GM12891 (cell line): Measurements from ENCODE around the gene LMLN.
"Not testable (repeated sequence)": the region's sequence is repeated elsewhere in the genome, so short reads cannot be mapped to it uniquely, and the experiment has no call there.

Experiments
- DNase-seq: peaks from one replicate; pipeline ENCODE4 v3.0.0; 2011; ENCODE audit warnings: low spot score; ENCODE audit not compliant: insufficient read length
- FAIRE-seq: peaks from 2 replicates; lab custom pipeline; 2011; peaks lifted over from hg19 to GRCh38; lab: Jason Lieb, UNC
- PAX5 ChIP-seq: IDR thresholded peaks from 2 replicates; pipeline ENCODE4 v1.6.1; 2011; ENCODE audit warnings: low read length, moderate library complexity, mild to moderate bottlenecking; ENCODE audit not compliant: insufficient read depth, severe bottlenecking
- POLR2A ChIP-seq: IDR thresholded peaks from 2 replicates; pipeline ENCODE4 v1.6.1; 2011; ENCODE audit warnings: low read depth, low read length, control low read depth
- POLR2AphosphoS5 ChIP-seq: IDR thresholded peaks from 2 replicates; pipeline ENCODE4 v1.6.1; 2011; ENCODE audit warnings: low read depth, low read length, control low read depth
- POU2F2 ChIP-seq: IDR thresholded peaks from 2 replicates; pipeline ENCODE4 v1.6.1; 2011; ENCODE audit warnings: low read depth, mild to moderate bottlenecking, control low read depth, low read length, moderate library complexity
- SPI1 ChIP-seq: IDR thresholded peaks from 2 replicates; pipeline ENCODE4 v1.6.1; 2011; ENCODE audit warnings: low read depth, low read length, control low read depth
- TAF1 ChIP-seq: IDR thresholded peaks from 2 replicates; pipeline ENCODE4 v1.6.1; 2011; ENCODE audit warnings: low read depth, low read length, control low read depth

LMLN gene

DNA sequence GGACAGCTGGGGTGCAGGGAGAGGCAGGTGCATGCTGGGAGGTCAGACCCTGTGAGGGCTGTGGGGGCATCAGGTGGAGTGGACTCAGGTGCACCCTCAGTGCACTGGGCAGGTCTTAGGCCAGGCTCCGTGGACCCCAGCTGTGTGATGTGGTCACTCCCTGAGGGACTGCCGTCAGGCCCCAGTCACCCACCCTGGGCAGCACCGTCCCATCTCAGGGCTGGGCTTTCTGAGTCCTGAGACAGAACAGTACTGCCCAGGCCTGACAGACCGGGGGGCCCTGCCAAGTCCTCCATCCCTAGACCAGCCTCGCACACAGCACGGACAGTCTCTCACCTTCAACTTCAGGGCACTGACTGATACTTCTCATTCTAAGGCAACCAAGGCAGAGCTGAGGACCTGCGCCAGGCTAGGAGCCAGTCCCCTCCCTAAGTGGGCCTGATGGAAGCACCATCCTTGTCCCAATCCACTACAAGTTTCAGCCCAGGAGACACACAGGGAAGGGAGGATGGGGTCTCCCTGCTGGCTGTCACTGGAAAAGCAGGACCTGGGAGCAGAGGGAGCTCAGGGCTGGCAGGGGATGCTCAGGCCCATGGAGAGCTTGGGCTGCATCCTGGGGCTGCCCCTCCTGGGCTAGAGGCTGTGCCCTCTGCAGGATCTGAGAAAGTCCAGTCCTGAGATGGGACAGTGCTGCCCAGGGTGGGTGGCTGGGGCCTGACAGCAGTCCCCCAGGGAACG, 86.3 kb downstream of the LMLN start:
- FAIRE-seq, result no peak
- no peak for TF ChIP-seq POU2F2
- no peak for DNase-seq

DNA sequence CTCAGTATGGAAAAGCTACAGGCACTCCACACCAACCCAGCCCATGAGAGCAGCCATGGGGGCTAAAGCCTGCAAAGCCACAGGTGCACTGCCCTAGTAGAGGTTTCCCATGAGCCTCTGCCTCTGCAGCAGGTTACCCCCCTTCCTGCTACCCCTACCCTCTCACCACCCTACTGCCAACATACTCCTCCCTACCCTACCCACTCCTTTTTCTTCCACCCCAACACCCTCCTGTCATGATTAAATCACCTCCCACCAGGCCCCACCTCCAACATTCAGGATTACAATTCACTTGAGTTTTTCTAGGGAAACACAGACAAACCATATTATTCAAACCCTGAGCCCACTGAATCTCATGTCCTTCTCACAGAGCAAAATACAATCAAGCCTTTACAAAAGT, 88.4 kb downstream of the LMLN start:
- no peak for DNase-seq
- FAIRE-seq, result no peak
- TF ChIP-seq PAX5, result no peak
- TF ChIP-seq POLR2A, result no peak

DNA sequence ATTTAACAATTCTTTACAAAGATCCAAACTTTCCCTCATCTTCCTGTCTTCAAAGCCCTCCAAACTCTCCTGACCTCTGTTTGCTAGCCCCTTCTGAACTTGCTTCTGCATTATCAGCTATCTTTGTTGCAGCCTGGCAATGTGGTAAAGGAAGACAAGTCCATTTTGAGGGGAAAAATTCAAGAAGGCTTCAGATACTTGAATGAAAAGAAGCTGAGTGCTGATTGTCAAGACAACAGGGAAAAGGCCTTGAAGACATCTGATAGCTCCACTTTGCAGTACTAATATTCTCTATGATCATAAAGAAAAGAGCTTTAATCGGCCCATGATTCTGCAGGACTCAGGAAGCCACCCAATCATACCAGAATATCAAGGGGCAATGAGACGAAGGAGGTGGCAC, 91.8 kb downstream of the LMLN start:
- no peak for DNase-seq
- FAIRE-seq, result no peak
- no peak for TF ChIP-seq POLR2AphosphoS5
- no peak for TF ChIP-seq POU2F2
- no peak for TF ChIP-seq SPI1
- no peak for TF ChIP-seq PAX5
- no peak for TF ChIP-seq POLR2A
- no peak for TF ChIP-seq TAF1

DNA sequence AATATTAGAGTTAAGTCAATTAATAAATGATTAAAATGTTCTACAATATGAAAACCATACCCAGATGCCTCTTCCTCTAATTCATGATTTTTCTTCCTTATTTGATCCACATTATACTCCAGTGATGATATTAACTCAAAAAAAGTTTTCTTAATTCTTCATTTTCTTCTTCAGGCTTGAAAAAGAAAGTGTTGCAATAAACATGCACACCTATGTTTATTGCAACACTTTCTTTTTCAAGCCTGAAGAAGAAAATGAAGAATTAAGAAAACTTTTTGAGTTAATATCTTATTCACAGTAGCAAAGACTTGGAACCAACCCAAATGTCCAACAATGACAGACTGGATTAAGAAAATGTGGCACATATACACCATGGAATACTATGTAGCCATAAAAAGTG, 93.4 kb downstream of the LMLN start:
- FAIRE-seq, DNase-seq: not testable (repeated sequence)

DNA sequence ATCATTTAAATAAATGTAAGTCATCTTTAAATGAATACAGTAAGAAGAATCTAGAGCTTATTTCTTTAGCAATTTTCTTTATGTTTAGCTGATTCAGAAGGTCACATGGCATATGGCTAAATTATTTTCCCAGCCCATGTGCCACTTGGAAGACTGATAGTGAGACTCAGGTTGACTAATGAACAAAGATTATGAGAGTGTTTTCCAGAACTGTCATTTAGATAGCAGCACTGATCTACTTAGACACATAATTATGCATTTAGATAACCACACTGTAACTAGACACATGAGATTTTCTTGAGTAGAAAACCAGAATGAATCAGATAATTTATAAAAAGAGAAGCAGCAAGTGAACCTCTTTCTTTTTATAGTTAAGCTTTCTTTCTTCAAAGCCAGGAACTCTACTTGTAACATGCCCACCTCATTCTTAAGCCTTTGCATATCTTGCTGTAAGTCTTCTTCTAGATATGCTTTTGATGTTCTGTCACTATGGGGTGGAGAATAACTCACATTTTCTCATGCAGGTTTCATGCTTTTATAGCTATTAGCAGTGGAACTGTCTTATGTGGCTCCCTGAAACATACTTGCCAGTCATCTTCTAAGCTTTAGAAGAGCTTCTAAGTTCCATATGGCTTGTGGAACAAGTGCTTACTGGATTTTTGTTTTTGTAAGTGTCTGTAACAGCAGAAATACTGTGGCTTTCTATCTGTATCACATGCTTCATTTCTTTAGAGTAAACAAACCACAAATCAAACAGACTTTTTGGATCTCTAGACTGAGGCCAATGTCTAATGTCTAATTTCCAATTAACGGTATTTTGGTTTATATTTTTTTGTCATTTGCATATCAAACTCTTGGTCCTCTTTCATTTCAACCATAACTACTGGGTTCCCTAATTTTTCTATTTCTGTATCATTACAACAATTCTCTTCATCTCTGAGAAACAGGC, 101.4 kb downstream of the LMLN start:
- DNase-seq (no peak), FAIRE-seq (no peak)
- no peak for TF ChIP-seq POLR2A
- no peak for TF ChIP-seq POU2F2
- TF ChIP-seq POLR2AphosphoS5, result no peak
- no peak for TF ChIP-seq PAX5
- TF ChIP-seq TAF1, result no peak
- no peak for TF ChIP-seq SPI1

DNA sequence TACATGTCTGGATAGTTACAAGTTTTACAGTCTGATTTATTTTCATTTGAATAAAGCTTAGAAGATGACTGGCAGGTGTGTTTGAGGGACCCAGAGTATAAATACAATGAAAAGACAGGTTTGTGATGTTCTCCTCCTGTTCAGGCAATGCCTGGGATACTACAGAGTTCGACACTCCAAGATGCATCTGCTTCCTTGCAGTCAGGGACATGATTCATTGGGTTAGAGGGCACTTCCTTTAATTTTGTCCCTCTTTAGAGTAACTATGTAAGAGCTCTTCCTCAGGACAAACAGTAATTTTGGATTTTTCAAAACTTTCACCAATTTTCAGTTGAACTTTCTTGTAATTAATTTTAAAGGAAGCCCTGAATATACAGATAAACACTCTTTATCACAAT, 102.0 kb downstream of the LMLN start:
- no peak for FAIRE-seq
- no peak for DNase-seq
- TF ChIP-seq POLR2AphosphoS5 (no peak), POU2F2 (no peak), PAX5 (no peak), TAF1 (no peak)

DNA sequence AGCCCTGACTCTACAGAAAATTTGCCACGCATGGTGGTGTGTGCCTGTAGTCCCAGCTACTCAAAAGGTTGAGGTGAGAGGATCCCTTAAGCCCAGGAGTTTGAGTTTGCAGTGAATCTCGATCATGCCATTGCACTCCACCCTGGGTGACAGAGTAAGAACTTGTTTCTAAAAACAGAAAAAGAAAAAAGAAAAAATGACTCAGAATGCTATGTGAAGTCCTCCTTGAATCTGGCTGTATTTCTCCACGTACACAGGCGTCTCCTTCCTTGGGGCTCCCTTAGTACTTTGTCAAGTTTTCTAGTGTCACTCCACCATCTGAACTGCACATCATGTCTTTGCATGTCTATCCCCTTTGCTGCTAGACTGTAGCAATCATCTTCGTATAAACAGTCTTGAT, 104.4 kb downstream of the LMLN start:
- TF ChIP-seq PAX5 (no peak), TAF1 (no peak), POLR2AphosphoS5 (no peak), POU2F2 (no peak), SPI1 (no peak), POLR2A (no peak)
- DNase-seq, result no peak
- FAIRE-seq, result no peak

DNA sequence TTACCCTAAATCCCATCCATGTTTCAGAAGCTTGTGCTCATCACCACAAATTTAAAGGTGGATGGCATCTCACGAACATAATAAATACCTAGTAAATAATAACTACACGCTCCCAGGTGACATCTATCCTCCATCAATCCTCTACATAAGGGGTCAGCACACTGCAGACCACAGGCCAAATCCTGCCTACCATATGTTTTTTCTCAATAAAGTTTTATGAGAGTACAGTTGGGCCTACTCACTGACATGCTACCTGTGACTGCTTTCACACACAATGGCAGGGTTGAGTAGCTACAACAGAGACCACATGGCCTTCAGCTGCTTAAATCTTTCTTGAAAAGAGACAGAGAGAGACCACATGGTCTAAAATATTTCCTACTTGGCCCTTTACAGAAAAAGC, 105.9 kb downstream of the LMLN start:
- no peak for DNase-seq
- FAIRE-seq, result no peak
- TF ChIP-seq TAF1 (no peak), POLR2A (no peak), POLR2AphosphoS5 (no peak), PAX5 (no peak), SPI1 (no peak), POU2F2 (no peak)

DNA sequence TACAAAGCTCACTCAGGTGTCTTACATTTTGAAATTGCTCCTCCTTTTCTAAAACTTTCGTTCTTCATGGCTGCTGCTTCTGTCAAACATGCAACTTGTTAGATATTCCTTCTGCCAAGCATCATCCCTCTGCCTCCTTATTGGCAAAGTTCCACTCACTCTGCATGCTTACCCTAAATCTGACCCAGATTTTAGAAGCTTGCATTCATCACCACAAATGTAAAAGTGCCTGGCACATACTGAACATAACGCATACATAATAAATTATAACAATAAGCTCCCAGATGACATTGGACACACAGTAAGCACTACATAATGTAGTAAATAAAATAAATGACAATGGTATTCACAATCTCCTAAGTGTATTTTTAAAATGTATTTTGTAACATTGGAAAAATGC, 107.4 kb downstream of the LMLN start:
- FAIRE-seq (no peak), DNase-seq (no peak)
- TF ChIP-seq POLR2A, result no peak
- no peak for TF ChIP-seq SPI1
- TF ChIP-seq POU2F2, result no peak
- no peak for TF ChIP-seq TAF1

DNA sequence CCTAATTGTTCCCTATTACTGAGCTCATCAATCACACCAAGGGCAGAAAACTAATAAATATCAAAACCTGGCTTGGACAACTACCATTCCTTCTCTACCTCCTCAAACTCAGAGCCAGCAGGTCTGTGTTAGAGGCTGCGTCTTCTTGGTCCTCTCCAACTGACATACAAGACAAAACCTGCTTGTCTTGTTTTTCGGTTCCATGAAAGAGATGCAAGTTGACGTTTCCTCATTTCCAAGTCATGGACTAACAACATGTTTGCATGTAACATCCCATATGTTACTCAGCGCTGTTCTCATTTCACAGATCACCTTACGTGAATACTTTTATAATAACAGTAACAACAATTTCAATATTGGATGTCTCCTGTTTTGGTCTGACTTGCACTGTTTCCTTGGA, 110.9 kb downstream of the LMLN start:
- TF ChIP-seq POLR2A (no peak), TAF1 (no peak)
- DNase-seq (no peak), FAIRE-seq (no peak)

DNA sequence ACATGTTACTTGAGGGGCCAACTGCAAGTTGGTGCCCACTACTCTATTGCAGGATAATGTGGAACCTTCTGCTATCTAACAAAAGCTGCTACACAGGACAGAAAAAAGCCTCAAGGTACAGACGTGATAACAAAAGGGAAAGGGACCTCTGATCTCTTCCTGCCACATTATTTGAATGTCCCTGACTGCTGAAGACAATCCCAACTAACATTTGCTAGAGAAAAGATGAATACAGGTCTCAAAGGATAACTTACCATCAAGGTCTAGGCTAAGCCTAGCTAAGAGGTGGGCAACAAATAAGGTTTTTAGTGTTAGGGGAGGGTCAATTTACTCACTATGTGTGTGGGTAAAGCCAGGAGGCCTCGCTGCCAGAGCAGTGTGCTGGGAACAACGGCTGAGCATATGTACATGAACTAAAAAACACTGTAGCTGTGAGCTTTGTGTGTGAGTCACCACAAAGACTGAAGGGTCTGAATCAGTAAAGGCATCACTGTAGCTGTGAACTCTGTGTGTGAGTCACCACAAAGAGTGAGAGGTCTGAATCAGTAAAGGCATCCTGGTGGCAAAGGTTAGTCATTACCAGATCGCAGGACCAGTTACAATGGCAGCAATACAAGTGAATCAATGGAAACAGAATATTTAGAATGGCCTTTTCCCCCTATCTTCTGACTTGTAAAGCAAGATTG, 111.7 kb downstream of the LMLN start:
- FAIRE-seq, result peak; percentile 58
- TF ChIP-seq POLR2AphosphoS5 (no peak), POU2F2 (no peak; the same call in 1 of the 2 replicates), POLR2A (no peak), TAF1 (no peak), PAX5 (no peak), SPI1 (no peak)

More for the DNA sequence above, 111.7 kb downstream of the LMLN start:
- DNase-seq, result no peak
